ENCODE results near the gene ANAPC2. TPM values are rescaled to one million over a fixed set of nuclear protein-coding genes. Genes with fewer than 3 reads are reported as not detected.

The ANAPC2 gene
- total RNA-seq, 1 experiment from 2014 or later: 23.1 TPM

DNA sequence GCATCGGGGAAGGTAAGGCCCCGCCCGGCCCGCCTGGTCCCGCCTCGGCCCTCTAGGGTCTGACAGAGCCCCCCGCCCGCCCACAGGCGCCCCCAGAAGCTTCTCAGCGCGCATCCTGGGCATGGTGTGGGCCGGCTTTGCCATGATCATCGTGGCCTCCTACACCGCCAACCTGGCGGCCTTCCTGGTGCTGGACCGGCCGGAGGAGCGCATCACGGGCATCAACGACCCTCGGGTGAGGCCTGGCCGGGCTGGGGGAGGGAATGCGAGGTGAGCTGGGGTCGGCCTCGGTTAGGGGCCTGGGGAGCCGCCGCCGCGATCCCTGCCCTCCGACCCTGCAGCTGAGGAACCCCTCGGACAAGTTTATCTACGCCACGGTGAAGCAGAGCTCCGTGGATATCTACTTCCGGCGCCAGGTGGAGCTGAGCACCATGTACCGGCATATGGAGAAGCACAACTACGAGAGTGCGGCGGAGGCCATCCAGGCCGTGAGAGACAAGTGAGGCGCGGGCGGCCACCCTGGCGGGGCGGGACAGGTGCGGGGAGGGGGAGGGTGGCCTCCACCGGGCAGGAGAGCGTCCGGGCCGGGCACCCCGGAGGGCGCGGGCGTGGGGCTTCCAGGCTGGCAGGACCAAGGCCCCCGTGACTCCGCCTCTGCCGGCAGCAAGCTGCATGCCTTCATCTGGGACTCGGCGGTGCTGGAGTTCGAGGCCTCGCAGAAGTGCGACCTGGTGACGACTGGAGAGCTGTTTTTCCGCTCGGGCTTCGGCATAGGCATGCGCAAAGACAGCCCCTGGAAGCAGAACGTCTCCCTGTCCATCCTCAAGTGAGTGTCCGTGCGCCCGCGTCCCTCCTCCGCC lies 25.6 kb downstream of the ANAPC2 start:
- no peak for DNase-seq (ENCODE audit: low spot score)

DNA sequence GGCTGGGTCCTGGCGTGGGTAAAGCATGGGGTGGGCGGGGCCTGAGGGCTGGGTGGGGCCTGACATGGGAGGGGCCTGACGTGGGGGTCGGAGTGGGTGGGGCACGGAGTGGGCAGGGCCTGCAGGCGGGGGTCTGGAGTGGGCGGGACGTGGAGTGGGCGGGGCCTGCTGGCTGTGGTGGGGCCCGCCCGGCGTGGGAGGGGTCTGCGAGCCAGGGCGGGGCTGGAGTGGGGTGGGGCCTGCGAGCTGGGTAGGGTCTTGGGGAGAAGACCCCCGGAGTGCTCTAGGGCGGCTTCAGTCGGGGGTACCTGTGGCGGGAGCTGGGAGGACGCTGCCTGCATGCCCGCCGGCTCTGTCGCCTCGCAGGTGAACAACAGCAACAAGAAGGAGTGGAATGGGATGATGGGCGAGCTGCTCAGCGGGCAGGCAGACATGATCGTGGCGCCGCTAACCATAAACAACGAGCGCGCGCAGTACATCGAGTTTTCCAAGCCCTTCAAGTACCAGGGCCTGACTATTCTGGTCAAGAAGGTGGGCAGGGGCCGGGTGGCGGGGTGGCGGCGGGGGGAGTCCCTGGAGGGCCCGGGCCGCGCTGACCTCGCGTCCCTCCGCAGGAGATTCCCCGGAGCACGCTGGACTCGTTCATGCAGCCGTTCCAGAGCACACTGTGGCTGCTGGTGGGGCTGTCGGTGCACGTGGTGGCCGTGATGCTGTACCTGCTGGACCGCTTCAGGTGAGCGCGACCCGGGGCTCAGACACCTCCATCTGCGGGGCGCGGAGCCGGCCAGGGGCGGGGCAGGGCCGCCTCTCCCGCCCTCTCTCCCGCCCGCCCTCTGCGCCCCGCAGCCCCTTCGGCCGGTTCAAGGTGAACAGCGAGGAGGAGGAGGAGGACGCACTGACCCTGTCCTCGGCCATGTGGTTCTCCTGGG lies 26.5 kb downstream of the ANAPC2 start:
- no peak for DNase-seq (ENCODE audit: low spot score)

DNA sequence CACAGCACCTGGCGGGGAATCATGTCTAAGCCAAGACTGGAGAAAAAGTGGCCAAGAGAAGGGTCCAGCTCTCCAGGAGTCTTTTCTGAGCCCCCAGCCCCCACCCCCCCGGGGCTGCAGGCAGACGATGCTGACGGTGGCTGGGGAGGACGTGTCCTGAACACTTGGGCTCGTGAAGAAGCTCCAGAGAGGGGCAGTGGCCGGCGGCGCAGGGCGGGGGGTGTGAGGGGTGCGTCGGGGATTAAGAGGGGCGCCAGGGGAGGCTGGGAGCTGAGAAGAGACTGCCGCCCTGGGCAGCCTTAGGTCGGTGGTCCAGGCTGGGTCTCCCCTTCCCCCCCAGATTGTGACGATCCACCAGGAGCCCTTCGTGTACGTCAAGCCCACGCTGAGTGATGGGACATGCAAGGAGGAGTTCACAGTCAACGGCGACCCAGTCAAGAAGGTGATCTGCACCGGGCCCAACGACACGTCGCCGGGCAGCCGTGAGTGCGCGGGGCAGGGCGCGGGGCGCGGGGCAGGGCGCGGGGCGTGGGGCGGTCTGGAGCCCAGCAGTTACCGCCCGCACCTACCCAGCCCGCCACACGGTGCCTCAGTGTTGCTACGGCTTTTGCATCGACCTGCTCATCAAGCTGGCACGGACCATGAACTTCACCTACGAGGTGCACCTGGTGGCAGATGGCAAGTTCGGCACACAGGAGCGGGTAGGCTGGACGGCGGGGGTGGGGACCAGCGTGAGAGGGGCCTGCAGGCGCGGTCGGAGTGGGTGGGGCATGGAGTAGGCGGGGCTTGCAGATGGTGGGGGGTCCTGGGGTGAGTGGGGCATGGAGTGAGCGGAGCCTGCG lies 27.4 kb downstream of the ANAPC2 start:
- DNase-seq (ENCODE audit: low spot score): no peak

DNA sequence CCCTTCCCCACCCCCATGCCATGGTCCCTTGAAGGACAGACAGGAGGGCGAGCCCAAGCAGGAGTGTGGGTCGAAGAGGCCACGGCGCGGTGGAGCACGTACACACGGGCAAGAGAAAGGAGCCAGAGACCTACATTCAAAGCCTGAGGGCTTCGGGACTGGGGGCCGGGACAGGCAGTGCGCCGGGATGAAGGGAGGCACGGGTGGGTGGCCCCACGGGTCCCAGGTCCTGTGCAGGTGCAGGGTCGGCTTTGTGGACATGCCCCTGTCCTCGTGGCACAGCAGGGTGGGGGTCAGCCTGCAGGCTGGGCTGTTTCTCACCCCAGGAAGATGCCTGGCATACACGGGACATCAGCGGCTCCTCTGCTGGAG lies 28.3 kb downstream of the ANAPC2 start:
- no peak for DNase-seq (ENCODE audit: low spot score)

DNA sequence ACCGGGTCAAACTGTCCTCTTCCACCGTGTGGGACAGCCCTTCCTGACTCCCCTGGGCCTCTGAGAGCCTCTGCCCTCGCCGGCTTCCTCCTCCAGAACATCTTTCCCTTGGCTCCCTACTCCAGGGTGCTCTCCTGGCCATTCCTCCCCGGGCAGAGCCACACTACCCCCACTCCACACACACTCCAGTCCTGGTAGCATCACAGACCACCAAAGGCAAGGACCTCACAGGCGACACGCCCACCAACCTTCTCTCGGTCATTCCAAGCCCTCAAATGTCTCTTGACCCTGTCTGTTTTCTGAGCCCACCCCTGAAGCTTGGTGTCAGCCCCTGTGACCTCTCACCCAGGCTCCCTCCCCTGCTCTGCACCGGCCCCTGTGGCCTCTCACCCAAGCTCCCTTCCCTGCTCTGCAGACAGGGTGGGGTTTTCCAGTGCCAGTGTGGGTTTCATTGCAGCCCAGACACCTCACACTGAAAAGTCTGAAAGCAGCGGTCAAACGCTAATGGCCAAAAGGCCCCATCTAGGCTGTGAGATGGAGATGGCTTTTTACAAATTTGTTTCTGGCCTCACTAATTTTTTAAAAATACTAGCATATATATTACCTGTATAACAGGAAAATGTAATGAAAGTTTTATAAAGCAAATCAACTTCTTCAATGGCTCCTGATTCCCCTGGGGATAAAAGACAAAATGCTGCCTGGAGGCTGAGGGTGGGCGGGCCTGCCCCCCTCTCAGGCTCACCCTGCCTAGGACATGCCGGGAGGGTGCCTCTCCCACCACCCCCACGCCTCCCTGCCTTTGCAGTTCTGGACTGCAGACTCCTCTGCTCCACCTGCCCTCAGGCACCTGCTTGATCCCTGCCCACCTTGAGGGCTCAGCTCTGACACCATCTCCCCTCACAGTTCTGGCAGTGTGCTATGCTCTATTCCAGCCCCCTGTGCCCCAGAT lies 29.0 kb downstream of the ANAPC2 start:
- DNase-seq (ENCODE audit: low spot score): no peak

DNA sequence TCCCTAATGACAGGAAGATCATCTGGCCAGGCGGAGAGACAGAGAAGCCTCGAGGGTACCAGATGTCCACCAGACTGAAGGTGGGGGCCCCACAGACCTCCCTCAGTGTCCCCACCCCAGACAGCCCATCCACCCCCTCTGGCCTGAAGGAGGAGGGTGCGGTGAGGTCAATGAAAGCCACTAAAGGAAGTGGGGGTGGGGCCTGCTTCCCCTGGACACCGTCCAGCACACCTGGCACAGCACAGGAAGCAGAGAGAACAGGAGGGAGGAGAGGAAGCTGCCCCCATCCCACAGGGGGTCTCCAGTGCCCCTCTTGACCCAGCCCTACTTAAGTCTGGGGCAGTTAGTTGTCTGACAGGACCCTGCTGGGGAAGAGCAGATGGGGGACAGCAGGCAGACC lies 29.7 kb downstream of the ANAPC2 start:
- DNase-seq (ENCODE audit: low spot score): no peak

DNA sequence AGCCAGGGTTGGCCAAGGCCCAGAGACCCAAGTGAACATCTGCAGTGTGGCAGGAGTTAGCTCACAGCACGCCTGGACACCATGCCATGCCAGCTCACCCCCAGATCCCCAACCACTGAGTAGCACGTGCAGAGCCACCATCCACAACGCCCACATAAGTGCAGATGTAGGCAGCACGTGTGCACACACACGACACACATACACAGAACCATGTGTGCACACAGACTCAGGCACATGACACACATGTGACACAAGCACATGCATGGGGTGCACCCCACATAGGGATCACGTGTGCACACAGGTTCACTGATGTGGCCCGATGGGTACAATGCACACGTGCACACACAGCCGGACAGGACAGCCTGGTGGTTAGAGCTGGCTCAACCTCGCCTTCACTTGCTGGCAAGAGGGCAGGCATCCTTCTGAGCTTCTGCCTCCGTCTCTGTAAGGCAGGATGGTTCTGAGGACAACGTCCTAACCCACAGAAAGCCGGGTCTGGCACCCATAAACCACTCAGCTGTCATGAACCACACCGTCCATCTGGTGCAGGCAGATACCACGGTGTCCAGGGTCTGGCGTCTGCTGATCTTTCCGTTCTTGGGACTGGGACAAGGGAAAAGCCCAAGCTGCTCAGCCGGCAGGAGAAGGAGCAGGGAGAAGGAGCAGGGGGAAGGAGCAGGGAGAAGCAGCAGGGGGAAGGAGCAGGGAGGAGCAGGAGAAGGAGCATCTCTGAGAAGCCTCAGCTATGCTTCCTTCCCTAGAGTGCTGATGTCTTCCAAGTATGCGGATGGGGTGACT lies 30.5 kb downstream of the ANAPC2 start:
- no peak for DNase-seq (ENCODE audit: low spot score)

DNA sequence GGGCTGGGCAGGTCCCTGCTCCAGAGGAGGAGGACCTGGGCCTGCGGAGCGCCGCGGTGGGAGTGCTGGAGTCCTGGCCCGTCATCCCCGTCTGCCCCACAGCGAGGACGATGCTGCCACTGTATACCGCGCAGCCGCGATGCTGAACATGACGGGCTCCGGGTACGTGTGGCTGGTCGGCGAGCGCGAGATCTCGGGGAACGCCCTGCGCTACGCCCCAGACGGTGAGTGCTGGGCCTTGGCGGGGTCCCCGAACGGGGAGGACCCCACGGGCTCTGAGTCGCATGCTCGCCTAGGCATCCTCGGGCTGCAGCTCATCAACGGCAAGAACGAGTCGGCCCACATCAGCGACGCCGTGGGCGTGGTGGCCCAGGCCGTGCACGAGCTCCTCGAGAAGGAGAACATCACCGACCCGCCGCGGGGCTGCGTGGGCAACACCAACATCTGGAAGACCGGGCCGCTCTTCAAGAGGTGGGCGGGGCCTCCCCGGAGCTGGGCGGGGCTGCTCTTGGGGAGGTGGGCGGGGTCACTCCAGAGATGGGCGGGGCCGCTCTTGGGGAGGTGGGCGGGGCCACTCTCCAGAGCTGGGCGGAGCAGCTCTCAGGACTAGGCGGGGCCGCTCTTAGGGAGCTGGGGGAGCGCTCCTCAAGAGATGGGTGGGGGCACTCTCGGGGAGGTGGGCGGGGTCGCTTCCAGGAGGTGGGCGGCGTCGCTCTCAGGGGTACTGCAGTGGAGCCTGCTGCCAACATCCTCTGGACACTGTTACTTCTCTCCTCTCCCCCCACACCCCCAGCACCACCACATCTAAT lies 31.6 kb downstream of the ANAPC2 start:
- DNase-seq (ENCODE audit: low spot score): peak; percentile 34

DNA sequence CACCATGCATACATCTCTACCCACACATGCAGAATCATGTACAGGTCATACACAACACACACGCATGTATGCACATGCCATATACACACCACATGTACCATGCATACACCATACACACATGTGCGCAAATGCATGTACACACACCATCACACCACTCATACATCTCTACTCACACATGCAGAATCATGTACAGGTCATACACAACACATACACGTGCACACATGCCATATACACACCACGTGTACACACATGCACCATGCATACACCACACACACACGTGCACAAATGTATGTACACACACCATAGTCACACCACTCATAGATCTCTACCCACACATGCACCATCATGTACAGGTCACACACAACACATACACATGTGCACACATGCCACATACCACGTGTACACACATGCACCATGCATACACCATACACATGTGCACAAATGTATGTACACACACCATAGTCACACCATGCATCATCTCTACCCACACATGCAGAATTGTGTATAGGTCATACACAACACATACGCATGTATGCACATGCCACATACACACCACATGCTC lies 35.4 kb downstream of the ANAPC2 start:
- no peak for DNase-seq (ENCODE audit: low spot score)

DNA sequence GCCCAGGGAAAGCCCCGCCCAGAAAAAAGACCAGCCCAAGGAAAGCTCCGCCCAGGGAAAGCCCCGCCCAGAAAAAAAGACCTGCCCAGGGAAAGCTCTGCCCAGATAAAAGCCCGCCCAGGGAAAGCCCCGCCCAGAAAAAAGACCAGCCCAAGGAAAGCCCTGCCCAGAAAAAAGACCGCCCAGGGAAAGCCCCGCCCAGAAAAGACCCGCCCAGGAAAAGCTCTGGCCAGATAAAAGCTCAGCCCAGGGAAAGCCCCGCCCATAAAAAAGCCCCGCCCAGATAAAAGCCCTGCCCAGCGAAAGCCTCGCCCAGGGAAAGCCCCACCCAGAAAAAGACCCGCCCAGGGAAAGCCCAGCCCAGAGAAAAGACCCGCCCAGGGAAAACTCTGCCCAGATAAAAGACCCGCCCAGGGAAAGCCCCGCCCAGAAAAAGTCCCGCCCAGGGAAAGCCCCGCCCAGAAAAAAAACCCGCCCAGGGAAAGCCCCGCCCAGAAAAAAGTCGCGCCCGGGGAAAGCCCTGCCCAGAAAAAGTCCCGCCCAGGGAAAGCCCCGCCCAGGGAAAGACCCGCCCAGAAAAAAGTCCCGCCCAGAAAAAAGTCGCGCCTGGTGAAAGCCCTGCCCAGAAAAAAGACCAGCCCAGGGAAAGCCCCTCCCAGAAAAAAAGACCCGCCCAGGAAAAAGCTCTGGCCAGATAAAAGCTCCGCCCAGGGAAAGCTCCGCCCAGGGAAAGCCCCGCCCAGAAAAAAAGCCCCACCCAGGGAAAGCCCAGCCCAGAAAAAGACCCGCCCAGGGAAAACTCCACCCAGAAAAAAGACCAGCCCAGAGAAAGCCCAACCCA lies 37.5 kb downstream of the ANAPC2 start:
- peak; percentile 94 for DNase-seq (ENCODE audit: low spot score)

DNA sequence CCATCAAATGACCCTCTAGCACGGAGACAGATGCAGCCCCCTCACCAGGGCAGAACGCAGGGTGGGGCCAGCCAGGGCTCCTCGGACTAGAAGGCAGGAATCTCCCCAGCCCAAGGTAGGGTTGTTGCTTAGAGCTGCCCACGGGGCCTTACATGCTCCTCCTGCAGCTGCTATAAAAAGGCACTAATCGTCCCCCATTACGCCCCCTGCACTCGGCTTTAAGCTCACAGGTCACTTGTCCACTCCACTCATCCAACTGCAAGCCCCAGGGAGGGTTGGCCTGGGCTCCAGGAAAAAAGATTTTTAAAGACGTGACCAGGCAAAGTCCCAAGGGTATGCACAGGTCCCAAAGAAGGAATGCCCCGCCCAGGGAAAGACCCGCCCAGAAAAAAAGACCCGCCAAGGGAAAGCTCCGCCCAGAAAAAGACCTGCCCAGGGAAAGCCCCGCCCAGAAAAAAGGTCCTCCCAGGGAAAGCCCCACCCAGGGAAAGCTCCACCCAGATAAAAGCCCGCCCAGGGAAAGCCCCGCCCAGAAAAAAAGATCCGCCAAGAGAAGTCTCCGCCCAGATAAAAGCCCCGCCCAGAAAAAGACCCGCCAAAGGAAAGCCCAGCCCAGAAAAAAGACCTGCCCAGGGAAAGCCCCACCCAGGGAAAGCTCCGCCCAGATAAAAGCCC lies 38.3 kb downstream of the ANAPC2 start:
- no peak for DNase-seq (ENCODE audit: low spot score)

DNA sequence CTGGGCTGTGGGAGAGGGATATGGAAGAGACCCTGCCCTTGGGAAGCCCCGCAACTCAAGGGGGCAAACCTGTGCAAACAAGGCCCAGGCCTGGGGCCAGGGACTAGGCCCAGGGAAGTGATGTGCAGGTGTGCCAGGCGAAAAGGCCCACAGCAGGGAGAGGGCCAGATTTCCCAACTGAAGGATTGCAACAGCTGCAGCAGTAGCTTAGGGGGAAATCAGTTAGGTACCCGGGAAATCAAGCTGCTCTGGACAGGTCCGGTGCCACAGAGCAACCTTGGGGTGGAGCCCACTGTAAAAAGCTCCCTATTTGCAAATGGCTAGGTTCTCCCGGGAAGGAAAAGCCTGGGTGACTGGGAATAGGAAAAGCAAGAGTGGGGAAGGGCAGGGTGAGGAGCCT lies 39.0 kb downstream of the ANAPC2 start:
- DNase-seq (ENCODE audit: low spot score): no peak

DNA sequence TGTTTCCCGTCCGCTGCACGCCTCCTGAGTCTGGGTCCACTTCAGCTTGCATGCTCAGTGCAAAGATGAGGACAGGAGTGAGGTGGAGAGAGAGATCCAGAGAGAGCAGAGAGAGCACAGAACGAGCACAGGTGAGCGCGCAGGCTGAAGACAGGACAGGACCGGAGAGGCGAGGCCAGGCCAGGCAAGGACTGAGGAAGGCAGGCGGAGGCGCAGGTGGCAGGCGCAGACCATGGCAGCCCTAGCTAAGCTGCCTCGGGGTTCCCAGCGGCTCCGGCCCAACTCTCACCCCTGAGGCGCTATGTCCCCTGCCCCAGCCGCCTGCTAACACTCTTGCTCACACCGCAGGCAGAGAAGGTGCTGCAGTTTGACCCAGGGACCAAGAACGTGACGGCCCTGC lies 39.7 kb downstream of the ANAPC2 start:
- DNase-seq (ENCODE audit: low spot score): no peak

DNA sequence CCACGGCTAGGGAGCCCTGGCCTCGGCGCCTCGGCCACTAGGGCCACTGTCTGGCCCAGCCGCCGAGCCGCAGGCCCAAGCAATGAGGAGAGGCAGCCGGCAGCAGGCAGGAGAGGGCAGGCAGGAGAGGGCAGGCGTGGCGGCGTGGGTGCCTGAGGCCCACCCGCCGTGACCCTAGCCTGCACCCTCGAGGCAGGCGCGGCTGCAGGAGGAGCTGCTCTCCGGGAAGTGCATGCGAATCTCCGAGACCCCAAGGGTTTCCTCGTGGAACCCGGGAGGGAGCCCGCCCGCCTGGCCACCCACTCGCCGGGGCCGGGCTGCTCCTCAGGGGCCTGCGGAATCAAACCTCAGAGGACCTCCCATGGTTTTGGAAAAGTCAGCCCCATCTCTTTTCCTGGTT lies 40.1 kb downstream of the ANAPC2 start:
- DNase-seq (ENCODE audit: low spot score): no peak

DNA sequence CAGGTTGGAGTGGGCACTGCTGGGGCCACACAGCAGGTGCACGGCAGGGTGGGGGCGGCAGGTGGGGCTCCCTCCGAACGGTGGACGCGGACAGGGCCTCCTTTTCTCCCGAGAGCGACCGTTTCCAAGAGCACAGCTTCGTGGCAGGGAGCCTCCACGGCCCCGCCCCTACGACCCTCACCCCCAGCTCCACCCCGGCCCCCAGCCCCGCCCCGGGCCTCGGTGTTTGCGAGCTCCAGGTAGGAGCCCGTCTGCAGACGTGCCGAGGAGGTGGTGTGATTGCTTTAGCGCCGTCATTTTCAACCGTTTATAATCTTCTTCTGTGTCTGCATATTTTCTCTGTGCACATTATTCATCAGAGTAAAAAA lies 40.6 kb downstream of the ANAPC2 start:
- no peak for DNase-seq (ENCODE audit: low spot score)

DNA sequence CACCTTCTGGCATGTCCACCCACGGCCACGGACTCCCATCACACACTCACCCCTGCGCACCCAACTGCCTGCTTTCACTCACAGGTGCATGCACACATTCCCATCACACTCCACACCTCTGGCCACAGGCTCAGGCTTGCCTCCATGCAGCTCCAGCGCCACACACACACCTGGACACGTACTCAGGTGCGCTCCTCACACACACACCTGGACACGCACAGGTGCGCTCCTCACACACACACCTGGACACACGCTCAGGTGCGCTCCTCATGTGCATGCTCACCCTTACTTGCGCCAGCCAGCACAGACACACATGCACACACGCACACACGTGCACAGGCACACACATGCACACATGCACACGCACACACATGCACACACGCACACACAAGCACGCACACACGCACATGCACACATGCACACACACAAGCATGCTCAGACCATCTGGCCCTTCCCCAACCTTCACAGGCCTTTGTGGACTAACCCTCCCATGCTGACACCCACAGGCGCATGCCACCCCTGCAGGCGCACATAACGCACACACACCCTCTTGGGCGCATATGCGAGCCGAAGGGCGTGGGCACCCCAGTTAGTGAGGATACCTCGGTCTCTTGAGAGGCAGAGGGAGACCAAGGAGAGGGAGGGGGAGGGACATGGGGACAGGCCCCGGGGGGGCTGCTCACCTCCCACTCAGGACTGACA lies 41.1 kb downstream of the ANAPC2 start:
- no peak for DNase-seq (ENCODE audit: low spot score)

DNA sequence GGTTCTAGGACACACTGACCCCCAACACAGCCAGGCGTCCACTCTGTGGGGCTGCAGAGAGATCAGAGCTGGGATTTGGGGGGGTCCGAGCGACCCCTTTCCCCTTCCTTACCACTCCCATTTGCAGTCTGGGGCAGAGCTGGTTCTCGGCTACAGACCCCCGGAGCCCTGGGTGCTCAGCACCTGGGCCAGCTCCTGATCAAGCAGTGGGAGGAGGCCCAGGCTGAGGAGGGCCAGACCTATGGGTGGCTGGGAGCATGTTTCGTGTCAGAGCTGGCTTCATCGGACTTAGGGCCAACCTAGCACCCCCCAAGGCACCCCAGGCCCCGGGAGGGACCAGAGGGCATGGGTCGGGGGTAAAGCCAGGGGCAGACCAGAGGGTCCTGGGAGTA lies 41.8 kb downstream of the ANAPC2 start:
- no peak for DNase-seq (ENCODE audit: low spot score)

Measured in A172 (cell line).